HG03354 (cell line): ENCODE measurements around the gene GAP43.
"Not testable (repeated sequence)": the region's sequence is repeated elsewhere in the genome, so short reads cannot be mapped to it uniquely, and the experiment has no call there.

Experiments
- ATAC-seq: cut with Tn5 transposase; IDR thresholded peaks from one replicate; pipeline ENCODE4 v1.9.1; 2021; ENCODE audit warnings: mild to moderate bottlenecking; ENCODE audit not compliant: unreplicated experiment, poor library complexity, severe bottlenecking

The GAP43 gene

DNA sequence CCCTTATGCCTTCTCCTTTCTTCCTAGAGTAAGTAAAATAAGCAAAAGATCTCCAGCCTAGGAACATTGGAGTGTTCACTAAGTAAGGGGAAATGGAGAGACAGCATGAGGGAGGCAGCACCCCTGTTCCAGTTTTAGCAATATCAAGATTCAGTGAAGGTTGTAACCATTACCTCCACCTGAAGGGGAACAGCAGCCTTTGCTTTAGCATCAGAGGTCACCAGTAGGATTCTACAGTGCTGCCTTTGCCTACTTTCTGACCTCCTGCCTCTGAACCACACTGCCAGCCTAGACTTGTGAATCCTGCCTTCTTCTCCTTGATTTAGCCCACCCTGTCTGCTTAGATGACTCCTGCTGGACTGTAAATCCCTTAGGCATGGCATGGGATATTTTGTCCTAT is 104.7 kb downstream of the GAP43 start:
- ATAC-seq = no peak

GRCh38 chr3:115736341-115736740 is 113.0 kb downstream of the GAP43 start:
- not testable (repeated sequence) for ATAC-seq

DNA sequence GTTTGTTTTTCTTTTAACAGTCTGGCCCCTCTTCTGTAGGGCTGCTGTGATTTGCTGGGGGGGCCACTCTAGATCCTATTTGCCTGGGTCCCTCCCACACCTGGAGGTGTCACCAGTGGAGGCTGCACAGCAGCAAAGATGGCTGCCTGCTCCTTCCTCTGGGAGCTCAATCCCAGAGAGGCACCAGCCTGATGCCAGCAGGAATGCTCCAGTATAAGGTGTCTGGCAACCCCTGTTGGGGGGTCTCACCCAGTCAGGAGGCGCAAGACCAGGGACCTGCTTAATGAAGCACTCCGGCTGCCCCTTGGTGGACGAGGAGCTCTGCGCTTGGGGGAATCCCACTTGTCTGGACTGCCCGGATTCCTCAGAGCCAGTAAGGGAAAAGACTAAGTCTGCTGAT is 118.3 kb downstream of the GAP43 start:
- no peak for ATAC-seq

GRCh38 chr3:115744516-115744915 is 121.2 kb downstream of the GAP43 start:
- ATAC-seq = not testable (repeated sequence)

DNA sequence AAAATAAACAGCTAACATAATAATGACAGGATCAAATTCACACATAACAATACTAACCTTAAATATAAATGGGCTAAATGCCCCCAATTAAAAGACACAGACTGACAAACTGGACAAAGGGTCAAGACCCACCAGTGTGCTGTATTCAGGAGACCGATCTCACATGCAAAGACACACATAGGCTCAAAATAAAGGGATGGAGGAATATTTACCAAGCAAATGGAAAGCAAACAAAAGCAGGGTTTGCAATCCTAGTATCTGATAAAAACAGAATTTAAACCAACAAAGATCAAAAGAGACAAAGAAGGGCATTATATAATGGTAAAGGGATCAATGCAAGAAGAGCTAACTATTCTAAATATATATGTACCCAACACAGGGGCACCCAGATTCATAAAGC is 129.7 kb downstream of the GAP43 start:
- not testable (repeated sequence) for ATAC-seq

DNA sequence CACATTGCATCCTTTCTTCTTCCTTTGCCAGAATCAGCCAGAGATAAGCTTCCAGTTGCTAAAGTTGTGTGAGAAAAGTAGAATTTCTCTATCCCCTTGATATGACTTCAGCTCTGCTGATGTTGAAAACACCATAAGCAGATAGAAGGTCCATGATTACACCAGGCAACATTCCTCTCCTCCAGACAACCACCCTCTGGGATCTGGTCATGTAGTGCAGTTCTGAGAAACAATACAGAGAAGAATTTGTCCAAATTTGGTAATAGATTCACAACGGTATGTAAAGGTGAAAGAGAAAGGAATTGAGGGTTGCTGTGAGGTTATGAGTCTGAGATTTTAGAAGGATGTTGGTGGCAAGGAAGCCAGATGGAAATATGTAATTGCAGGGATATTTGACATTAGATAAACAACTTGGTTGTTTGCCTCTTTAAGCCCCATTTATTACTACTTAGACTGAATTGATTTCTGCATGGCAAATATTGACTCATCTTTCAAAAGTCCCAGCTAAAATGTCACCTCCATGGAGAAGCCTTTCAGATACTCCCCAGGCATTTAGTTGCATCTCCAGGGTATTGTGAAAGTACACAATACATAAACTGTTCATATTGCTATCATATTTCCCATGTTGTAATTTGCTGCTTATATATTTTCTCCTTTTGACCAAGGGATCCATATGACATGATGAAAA is 134.9 kb downstream of the GAP43 start:
- ATAC-seq = no peak

DNA sequence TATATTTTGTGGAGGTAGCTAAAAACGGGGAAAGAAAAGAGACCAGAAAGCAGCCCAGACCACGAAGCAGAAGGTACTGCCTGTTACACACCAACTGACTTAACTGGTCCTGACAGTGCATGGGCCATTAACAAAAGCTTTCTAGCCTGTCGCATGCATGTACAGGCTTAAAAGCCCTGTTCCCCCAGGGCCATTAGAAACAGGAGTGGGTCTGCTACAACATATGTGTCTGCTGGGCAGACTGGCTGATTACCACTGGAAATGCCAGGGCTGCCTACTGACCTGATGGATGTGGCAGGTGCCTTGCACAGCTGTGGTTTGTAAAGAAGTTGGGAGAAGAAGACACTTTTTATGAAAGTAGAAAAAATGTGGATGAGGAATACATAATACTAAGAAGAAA is 137.4 kb downstream of the GAP43 start:
- ATAC-seq = no peak

GRCh38 chr3:115761927-115762305 is 138.6 kb downstream of the GAP43 start:
- no peak for ATAC-seq

GRCh38 chr3:115766587-115767482 is 143.5 kb downstream of the GAP43 start:
- ATAC-seq = no peak

DNA sequence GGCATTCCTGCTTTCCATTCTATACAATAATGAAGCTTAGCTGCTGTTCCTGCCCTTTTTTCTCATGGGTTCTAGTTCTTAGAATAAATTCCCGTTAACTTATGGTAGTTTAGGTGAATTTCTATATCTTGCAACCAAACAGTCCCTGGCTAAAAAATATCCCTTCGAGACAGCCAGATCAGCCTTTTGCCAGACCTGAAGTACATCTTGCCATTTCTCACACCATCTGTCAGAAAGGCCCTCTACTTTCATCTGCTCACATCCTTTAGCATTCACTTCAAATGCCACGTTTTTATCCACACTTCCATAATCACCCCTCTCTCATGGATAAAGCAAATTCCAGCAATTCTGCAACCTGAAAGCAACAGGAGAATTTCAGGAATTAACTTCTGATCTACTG is 145.4 kb downstream of the GAP43 start:
- ATAC-seq = no peak
